Cardiac muscle cell (in vitro differentiated cells and primary cell): ENCODE data around the gene BCORL1. TPM values are rescaled to one million over a fixed set of nuclear protein-coding genes. Genes with fewer than 3 reads are reported as not detected.

Source experiments
- DNase-seq, 2 donors: peaks; one replicate each; pipeline versions ENCODE4 v3.0.0 to v3.0.0-alpha.2; 2010 to 2017; ENCODE audit warnings: low read depth in 1 of 2, low spot score in 1 of 2
- H3K27ac ChIP-seq: fragments of 200-600 bp; sonication (generic); 2 replicates; pipeline ENCODE4 v1.5.1; 2016
- H3K27me3 ChIP-seq: fragments of 200-600 bp; sonication (generic); 2 replicates; pipeline ENCODE4 v1.6.0; 2016; ENCODE audit warnings: control low read depth
- H3K36me3 ChIP-seq: fragments of 200-600 bp; sonication (generic); 2 replicates; pipeline ENCODE4 v1.5.1; 2016; ENCODE audit warnings: control low read depth
- H3K4me1 ChIP-seq: fragments of 200-600 bp; sonication (generic); 2 replicates; pipeline ENCODE4 v1.8.1; 2017; ENCODE audit warnings: low read depth, mild to moderate bottlenecking, mixed run types
- H3K4me3 ChIP-seq: fragments of 200-600 bp; sonication (generic); 2 replicates; pipeline ENCODE4 v1.5.1; 2016; ENCODE audit warnings: mild to moderate bottlenecking
- H3K9me3 ChIP-seq: fragments of 200-600 bp; sonication (generic); 2 replicates; pipeline ENCODE4 v1.5.1; 2017; ENCODE audit warnings: low read depth, mild to moderate bottlenecking, control low read depth
- CTCF ChIP-seq: IDR thresholded peaks from 2 replicates; pipeline ENCODE4 v1.5.1; 2012; ENCODE audit warnings: low read depth, mild to moderate bottlenecking, low read length
- polyA plus RNA-seq: library from polyadenylated mRNA; unstranded; fragments of >200 nt; fragmentation: Nextera tagmentation; extraction: Ambion mirVana; gene quantifications from 2 replicates; pipeline ENCODE4 v1.2.1, GENCODE V29; 2016
- total RNA-seq: library from RNA; depleted of rRNA; stranded (reverse); fragments of >200 nt; gene quantifications from 2 replicates; pipeline ENCODE4 v1.2.3, GENCODE V29; 2016

The BCORL1 gene
- total and polyA plus RNA-seq, 2 experiments from 2014 or later, result 8.7 to 10.7 TPM

- peak in 1 of 2 donors; percentile 9 for DNase-seq
- H3K27ac ChIP-seq, result no peak overlapping the region
- no peak for TF ChIP-seq CTCF
- no peaks in the 10 kb centered on the region for H3K9me3 ChIP-seq
- no peaks in the 10 kb centered on the region for H3K4me1 ChIP-seq
- H3K27me3 ChIP-seq, result no peaks in the 10 kb centered on the region
- H3K4me3 ChIP-seq, result no peak overlapping the region
- no peaks in the 10 kb centered on the region for H3K36me3 ChIP-seq
These were observed 100.0 kb downstream of the BCORL1 start for GRCh38 chrX:130082244-130083106.

- Histone ChIP-seq H3K36me3 (no peaks in the 10 kb centered on the region), H3K9me3 (no peaks in the 10 kb centered on the region), H3K27me3 (no peaks in the 10 kb centered on the region), H3K4me1 (no peaks in the 10 kb centered on the region), H3K27ac (no peak overlapping the region), H3K4me3 (no peak overlapping the region)
- no peak for DNase-seq
- TF ChIP-seq CTCF, result no peak
These were observed 100.7 kb downstream of the BCORL1 start for GRCh38 chrX:130083107-130083490.

- Histone ChIP-seq H3K9me3 (no peaks in the 10 kb centered on the region), H3K27me3 (no peaks in the 10 kb centered on the region), H3K4me1 (no peaks in the 10 kb centered on the region), H3K27ac (no peak overlapping the region), H3K4me3 (no peak overlapping the region), H3K36me3 (no peaks in the 10 kb centered on the region)
- TF ChIP-seq CTCF, result no peak
- no peak for DNase-seq
These were observed 101.4 kb downstream of the BCORL1 start for GRCh38 chrX:130083656-130084382.

- Histone ChIP-seq H3K36me3 (no peaks in the 10 kb centered on the region), H3K4me1 (no peaks in the 10 kb centered on the region), H3K27ac (no peak overlapping the region), H3K9me3 (no peaks in the 10 kb centered on the region), H3K27me3 (no peaks in the 10 kb centered on the region), H3K4me3 (no peak overlapping the region)
- TF ChIP-seq CTCF, result no peak
- DNase-seq, result no peak
These were observed 102.3 kb downstream of the BCORL1 start for GRCh38 chrX:130084631-130085237.

- no peak overlapping the region for H3K4me3 ChIP-seq
- no peaks in the 10 kb centered on the region for H3K27me3 ChIP-seq
- H3K9me3 ChIP-seq, result no peaks in the 10 kb centered on the region
- TF ChIP-seq CTCF, result no peak
- DNase-seq, result peak in 1 of 2 donors; percentile 39
- H3K4me1 ChIP-seq, result no peaks in the 10 kb centered on the region
- H3K36me3 ChIP-seq, result no peaks in the 10 kb centered on the region
- H3K27ac ChIP-seq, result no peak overlapping the region
These were observed 103.4 kb downstream of the BCORL1 start for GRCh38 chrX:130085551-130086446.
